HG02981 (cell line): Measurements from ENCODE around the gene TNNI2.

Source experiments
- ATAC-seq: cut with Tn5 transposase; IDR thresholded peaks from one replicate; pipeline ENCODE4 v1.9.1; 2021; ENCODE audit warnings: mild to moderate bottlenecking, moderate library complexity; ENCODE audit not compliant: unreplicated experiment

Gene TNNI2

GRCh38 chr11:1857064-1857463 lies 18.3 kb downstream of the TNNI2 start:
- ATAC-seq = no peak

GRCh38 chr11:1858154-1858553 lies 19.4 kb downstream of the TNNI2 start:
- no peak for ATAC-seq

- ATAC-seq = no peak
These were observed 19.8 kb downstream of the TNNI2 start for GRCh38 chr11:1858576-1858975.

GRCh38 chr11:1859004-1859403 lies 20.2 kb downstream of the TNNI2 start:
- no peak for ATAC-seq

GRCh38 chr11:1860108-1860507 lies 21.3 kb downstream of the TNNI2 start:
- ATAC-seq = no peak

- ATAC-seq = no peak
These were observed 22.9 kb downstream of the TNNI2 start for GRCh38 chr11:1861435-1862411.

- no peak for ATAC-seq
These were observed 24.0 kb downstream of the TNNI2 start for GRCh38 chr11:1862588-1863351.

GRCh38 chr11:1863352-1864216 lies 24.8 kb downstream of the TNNI2 start:
- ATAC-seq = no peak

- no peak for ATAC-seq
These were observed 25.4 kb downstream of the TNNI2 start for GRCh38 chr11:1864231-1864630.

- ATAC-seq = no peak
These were observed 26.3 kb downstream of the TNNI2 start for GRCh38 chr11:1864831-1865665.

- ATAC-seq = no peak
These were observed 27.4 kb downstream of the TNNI2 start for GRCh38 chr11:1866226-1866625.

- no peak for ATAC-seq
These were observed 28.0 kb downstream of the TNNI2 start for GRCh38 chr11:1866776-1867175.

GRCh38 chr11:1867381-1867780 lies 28.6 kb downstream of the TNNI2 start:
- ATAC-seq = no peak

- ATAC-seq = no peak
These were observed 29.4 kb downstream of the TNNI2 start for GRCh38 chr11:1868056-1868635.

GRCh38 chr11:1868636-1869291 lies 30.0 kb downstream of the TNNI2 start:
- no peak for ATAC-seq

GRCh38 chr11:1869427-1870325 lies 30.9 kb downstream of the TNNI2 start:
- no peak for ATAC-seq

GRCh38 chr11:1870326-1870696 lies 31.5 kb downstream of the TNNI2 start:
- ATAC-seq = no peak
